Mesodermal cell (in vitro differentiated cells): ENCODE results near the gene ADA.

Experiments used
- H3K27ac ChIP-seq: 2 replicates; pipeline ENCODE4 v1.7.0; 2013; ENCODE audit warnings: mild to moderate bottlenecking, low read depth, low read length, moderate library complexity; ENCODE audit not compliant: severe bottlenecking
- H3K36me3 ChIP-seq: 2 replicates; pipeline ENCODE4 v1.7.1; 2013; ENCODE audit warnings: mild to moderate bottlenecking, low read length, moderate library complexity; ENCODE audit not compliant: control insufficient read depth, insufficient read depth
- H3K4me1 ChIP-seq: one replicate; pipeline ENCODE4 v1.7.1; 2013; ENCODE audit warnings: mild to moderate bottlenecking, low read length; ENCODE audit not compliant: insufficient read depth, control insufficient read depth, poor library complexity, severe bottlenecking
- H3K4me3 ChIP-seq: 2 replicates; pipeline ENCODE4 v1.7.0; 2013; ENCODE audit warnings: low read length, control low read depth, mild to moderate bottlenecking; ENCODE audit not compliant: insufficient read depth, poor library complexity, severe bottlenecking; ENCODE audit errors: extremely low read depth
- H3K9me3 ChIP-seq: 2 replicates; pipeline ENCODE4 v1.7.1; 2013; ENCODE audit warnings: mild to moderate bottlenecking, low read length, moderate library complexity; ENCODE audit not compliant: control insufficient read depth
- WGBS, 2 experiments: methylation state at CpG; one replicate each; pipeline ENCODE4 v1.1.5; 2013; ENCODE audit warnings: missing lambda C conversion rate in 2 of 2; ENCODE audit not compliant: insufficient coverage in 2 of 2; 5-methylcytosine and 5-hydroxymethylcytosine counted together

ADA gene

GRCh38 chr20:44633872-44634600 is 17.5 kb downstream of the ADA start:
- Histone ChIP-seq H3K4me1 (no peaks in the 10 kb centered on the region), H3K27ac (no peak overlapping the region), H3K9me3 (no peaks in the 10 kb centered on the region), H3K4me3 (no peak overlapping the region), H3K36me3 (peaks cover 40% of the 10 kb centered on the region)
- WGBS, 2 experiments: 89 to 90% methylated on average over 11 to 16 of the region's 18 CpGs

GRCh38 chr20:44633187-44633810 is 18.2 kb downstream of the ADA start:
- Histone ChIP-seq H3K4me1 (no peaks in the 10 kb centered on the region), H3K9me3 (no peaks in the 10 kb centered on the region), H3K36me3 (peaks cover 45% of the 10 kb centered on the region), H3K27ac (no peak overlapping the region), H3K4me3 (no peak overlapping the region)
- 91 to 96% methylated on average over 2 to 3 of the region's 3 CpGs for WGBS, 2 experiments

GRCh38 chr20:44632103-44632752 is 19.3 kb downstream of the ADA start:
- H3K4me1 ChIP-seq: no peaks in the 10 kb centered on the region
- no peaks in the 10 kb centered on the region for H3K9me3 ChIP-seq
- WGBS, 2 experiments: 85% methylated on average over 6 to 7 of the region's 8 CpGs
- H3K4me3 ChIP-seq: no peak overlapping the region
- H3K36me3 ChIP-seq: peaks cover 41% of the 10 kb centered on the region
- H3K27ac ChIP-seq: no peak overlapping the region

- no peaks in the 10 kb centered on the region for H3K9me3 ChIP-seq
- H3K27ac ChIP-seq: no peak overlapping the region
- peaks cover 45% of the 10 kb centered on the region for H3K36me3 ChIP-seq
- H3K4me1 ChIP-seq: no peaks in the 10 kb centered on the region
- 70% methylated on average over 4 of the region's 5 CpGs; no CpG with 5 or more reads in 1 of the 2 experiments for WGBS, 2 experiments
- no peak overlapping the region for H3K4me3 ChIP-seq
Measured at GRCh38 chr20:44630297-44630696, 21.2 kb downstream of the ADA start.

- WGBS, 2 experiments: 91 to 94% methylated on average over 6 to 8 of the region's 10 CpGs
- H3K36me3 ChIP-seq: peaks cover 46% of the 10 kb centered on the region
Measured at GRCh38 chr20:44629542-44629941, 22.0 kb downstream of the ADA start.

GRCh38 chr20:44629017-44629385 is 22.5 kb downstream of the ADA start:
- no peaks in the 10 kb centered on the region for H3K4me1 ChIP-seq
- H3K27ac ChIP-seq: no peak overlapping the region
- no peaks in the 10 kb centered on the region for H3K9me3 ChIP-seq
- H3K36me3 ChIP-seq: peaks cover 46% of the 10 kb centered on the region
- no peak overlapping the region for H3K4me3 ChIP-seq
- WGBS, 2 experiments: 96 to 100% methylated on average over 6 to 8 of the region's 9 CpGs

More at GRCh38 chr20:44629542-44629941, 22.0 kb downstream of the ADA start:
- Histone ChIP-seq H3K27ac (no peak overlapping the region), H3K4me1 (no peaks in the 10 kb centered on the region), H3K9me3 (no peaks in the 10 kb centered on the region), H3K4me3 (no peak overlapping the region)

GRCh38 chr20:44627364-44628010 is 24.0 kb downstream of the ADA start:
- WGBS, 2 experiments: 92 to 97% methylated on average over 12 to 13 of the region's 13 CpGs
- no peak overlapping the region for H3K4me3 ChIP-seq
- H3K27ac ChIP-seq: no peak overlapping the region
- H3K36me3 ChIP-seq: peaks cover 49% of the 10 kb centered on the region
- H3K4me1 ChIP-seq: no peaks in the 10 kb centered on the region
- H3K9me3 ChIP-seq: peaks cover 7% of the 10 kb centered on the region

GRCh38 chr20:44626278-44626677 is 25.2 kb downstream of the ADA start:
- peaks cover 61% of the 10 kb centered on the region for H3K36me3 ChIP-seq
- H3K27ac ChIP-seq: no peak overlapping the region
- peaks cover 7% of the 10 kb centered on the region for H3K9me3 ChIP-seq
- H3K4me3 ChIP-seq: no peak overlapping the region
- WGBS, 2 experiments: 93 to 96% methylated on average over 2 to 7 of the region's 7 CpGs
- no peaks in the 10 kb centered on the region for H3K4me1 ChIP-seq

GRCh38 chr20:44625361-44625760 is 26.1 kb downstream of the ADA start:
- H3K27ac ChIP-seq: no peak overlapping the region
- H3K4me3 ChIP-seq: no peak overlapping the region
- peaks cover 70% of the 10 kb centered on the region for H3K36me3 ChIP-seq
- peaks cover 7% of the 10 kb centered on the region for H3K9me3 ChIP-seq
- H3K4me1 ChIP-seq: no peaks in the 10 kb centered on the region
- 97 to 100% methylated on average over 4 to 6 of the region's 8 CpGs for WGBS, 2 experiments

- WGBS, 2 experiments: 87 to 93% methylated on average over 5 of the region's 6 CpGs
- Histone ChIP-seq H3K36me3 (peaks cover 75% of the 10 kb centered on the region), H3K4me1 (no peaks in the 10 kb centered on the region), H3K9me3 (peaks cover 7% of the 10 kb centered on the region), H3K27ac (no peak overlapping the region), H3K4me3 (no peak overlapping the region)
Measured at GRCh38 chr20:44624743-44625271, 26.7 kb downstream of the ADA start.
